ENCODE results near the gene BCR.
"Not testable (repeated sequence)": the region's sequence is repeated elsewhere in the genome, so short reads cannot be mapped to it uniquely, and the experiment has no call there.

DNA sequence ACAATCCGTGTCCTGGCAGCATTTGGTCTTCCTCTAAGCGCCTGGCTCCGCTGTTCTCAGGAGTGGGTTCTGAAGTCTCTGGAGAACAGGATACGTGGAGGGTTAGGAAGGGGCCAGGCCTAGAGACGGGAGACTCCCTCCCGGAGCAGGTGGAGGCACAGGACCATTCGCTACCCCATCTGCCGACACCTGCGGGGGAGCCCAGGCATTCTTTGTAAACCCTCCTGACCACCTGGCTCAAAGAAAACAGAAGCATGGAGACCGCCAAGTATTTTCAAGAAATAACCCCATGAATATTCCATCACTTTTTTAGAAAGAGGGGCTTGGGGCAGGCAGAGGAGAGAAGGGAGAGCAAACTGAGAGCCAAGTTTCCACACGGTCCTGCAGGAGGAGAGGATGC is 136.3 kb downstream of the BCR start:
- TF ChIP-seq POLR2A (IDR thresholded peaks at IDR 0.05; ENCODE audit: low read length); GATA1 (IDR thresholded peaks at IDR 0.05; ENCODE audit: low read depth, low read length): not testable (repeated sequence)
